ENCODE measurements around the gene ZNF485. TPM values are rescaled to one million over a fixed set of nuclear protein-coding genes. Genes with fewer than 3 reads are reported as not detected.
A peak's percentile ranks its signal among the peaks of the same experiment; 100 is the strongest.

ZNF485 gene
- total RNA-seq, 1 donor from 2014 or later: 3.5 TPM

DNA sequence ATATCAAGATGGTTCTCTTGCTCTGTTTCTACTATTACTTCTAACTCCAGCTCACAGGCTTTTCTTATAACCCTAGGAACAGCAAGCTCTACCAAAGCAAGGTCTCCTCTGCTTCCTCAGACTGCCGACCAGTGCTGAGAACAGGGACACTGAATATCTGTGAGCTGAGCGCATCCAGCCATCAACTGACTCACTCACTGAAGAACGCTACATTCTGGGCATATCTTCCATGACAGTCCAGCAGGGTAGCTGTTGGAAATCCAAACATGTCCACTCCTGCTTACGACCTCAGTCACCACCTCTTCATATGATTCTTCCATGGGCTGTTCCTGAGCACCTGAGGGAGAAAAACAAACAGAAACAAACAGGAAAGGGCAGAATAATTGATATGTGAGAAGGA lies 39.6 kb downstream of the ZNF485 start:
- no peak overlapping the region for H3K27ac ChIP-seq
- peaks cover 58% of the 10 kb centered on the region for H3K9me3 ChIP-seq
- H3K4me1 ChIP-seq: peaks cover 15% of the 10 kb centered on the region
- H3K36me3 ChIP-seq: peaks cover 24% of the 10 kb centered on the region
- intact Hi-C loops (cut with DNase I): no loop called here
- TF ChIP-seq CTCF (IDR thresholded peaks at IDR 0.05): no peak
- no peak for DNase-seq
- H3K27me3 ChIP-seq (ENCODE audit: low read depth): no peaks in the 10 kb centered on the region
- no peak overlapping the region for H3K4me3 ChIP-seq
- ATAC-seq: no peak

GRCh38 chr10:43647576-43647975 lies 41.3 kb downstream of the ZNF485 start:
- intact Hi-C loops (cut with DNase I): no loop called here
- peak overlapping the region; percentile 89 for H3K4me3 ChIP-seq
- H3K9me3 ChIP-seq: peaks cover 41% of the 10 kb centered on the region
- peaks cover 24% of the 10 kb centered on the region for H3K36me3 ChIP-seq
- H3K4me1 ChIP-seq: peaks cover 15% of the 10 kb centered on the region
- no peak for TF ChIP-seq CTCF (IDR thresholded peaks at IDR 0.05)
- H3K27ac ChIP-seq: no peak overlapping the region
- no peaks in the 10 kb centered on the region for H3K27me3 ChIP-seq (ENCODE audit: low read depth)
- DNase-seq: no peak
- no peak for ATAC-seq

- Histone ChIP-seq H3K27ac (peak overlapping the region; percentile 95), H3K36me3 (peaks cover 24% of the 10 kb centered on the region), H3K27me3 (ENCODE audit: low read depth) (no peaks in the 10 kb centered on the region), H3K4me1 (peaks cover 15% of the 10 kb centered on the region), H3K4me3 (peak overlapping the region; percentile 89), H3K9me3 (peaks cover 37% of the 10 kb centered on the region)
- no peak for ATAC-seq
- DNase-seq: no peak
- intact Hi-C loops (cut with DNase I): no loop called here
- no peak for TF ChIP-seq CTCF (IDR thresholded peaks at IDR 0.05)
These were observed 41.8 kb downstream of the ZNF485 start for GRCh38 chr10:43648095-43648397.

DNA sequence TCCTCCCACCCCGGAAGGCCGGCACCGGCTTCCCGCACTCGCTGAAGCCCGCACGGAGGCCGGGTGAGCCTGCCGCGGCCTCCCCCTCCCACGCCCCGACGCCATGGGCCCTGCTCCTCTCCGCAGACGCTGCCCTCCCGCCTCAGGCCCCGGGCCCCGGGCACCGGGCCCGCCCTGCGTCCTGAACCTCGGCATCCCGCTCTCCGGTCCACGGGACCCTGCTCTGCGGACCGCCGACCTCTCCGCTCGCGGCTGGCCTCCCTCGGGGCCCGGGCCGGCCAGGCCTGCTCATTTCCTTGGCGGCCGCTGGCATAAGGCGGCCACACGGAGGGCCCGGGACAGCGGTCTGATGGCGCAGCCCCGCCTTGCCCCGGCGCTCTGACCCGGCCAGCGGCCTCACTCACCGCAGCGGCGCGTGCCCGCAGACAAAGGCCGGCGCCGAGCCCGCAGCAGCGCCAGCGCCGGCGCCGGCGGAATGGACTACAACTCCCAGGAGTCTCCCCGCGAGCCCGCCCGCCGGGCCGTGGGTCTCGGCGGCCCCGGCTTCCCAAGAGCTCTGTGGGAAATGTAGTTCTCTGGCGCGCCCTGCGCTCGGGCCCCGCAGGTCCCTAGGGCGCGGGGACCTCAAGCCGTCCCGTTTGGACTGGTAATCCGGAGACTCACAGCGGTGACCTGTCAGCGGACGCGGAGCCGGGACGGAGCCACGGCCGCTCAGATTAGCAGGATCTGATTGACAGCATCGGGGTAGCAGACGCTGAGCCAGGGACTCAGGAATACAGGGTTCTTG lies 42.4 kb downstream of the ZNF485 start, which contains the start of gene ZNF32:
Gene ZNF32 (minus strand): TSS at position 484 of the 787 bp plus-strand sequence. CDS start 2,748 bp downstream, outside the sequence.
- DNase-seq: peak; percentile 89
- H3K9me3 ChIP-seq: peaks cover 31% of the 10 kb centered on the region
- TF ChIP-seq CTCF (IDR thresholded peaks at IDR 0.05): no peak
- peak within 1 kb of the TSS; percentile 89 for H3K4me3 ChIP-seq
- peaks cover 24% of the 10 kb centered on the region for H3K36me3 ChIP-seq
- H3K4me1 ChIP-seq: peaks cover 15% of the 10 kb centered on the region
- ATAC-seq: peak; percentile 98 to 100
- peak within 1 kb of the TSS; percentile 95 for H3K27ac ChIP-seq
- intact Hi-C loops (cut with DNase I): no loop called here
- H3K27me3 ChIP-seq (ENCODE audit: low read depth): no peaks in the 10 kb centered on the region

DNA sequence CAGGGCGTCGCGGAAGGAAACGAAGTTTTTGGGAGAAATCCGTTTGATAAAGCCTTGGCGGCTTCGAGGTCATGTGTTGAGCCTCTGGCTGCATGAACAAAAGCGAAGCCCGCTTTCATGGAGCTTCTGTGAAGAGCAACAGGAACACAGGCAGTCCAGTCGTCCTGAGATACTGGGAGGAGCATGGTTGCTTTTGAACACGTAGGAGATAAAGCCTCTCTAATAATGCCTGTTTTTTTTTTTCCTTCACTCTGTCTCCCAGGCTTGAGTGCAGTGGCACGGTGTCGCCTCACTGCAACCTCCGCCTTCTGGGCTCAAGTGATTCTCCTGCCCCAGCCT lies 42.9 kb downstream of the ZNF485 start:
- peak overlapping the region; percentile 95 for H3K27ac ChIP-seq
- peaks cover 25% of the 10 kb centered on the region for H3K9me3 ChIP-seq
- TF ChIP-seq CTCF (IDR thresholded peaks at IDR 0.05): no peak
- H3K36me3 ChIP-seq: peaks cover 18% of the 10 kb centered on the region
- H3K4me1 ChIP-seq: peaks cover 15% of the 10 kb centered on the region
- DNase-seq (no peak), ATAC-seq (peak in 1 of 2 donors; percentile 2)
- H3K4me3 ChIP-seq: peak overlapping the region; percentile 89
- intact Hi-C loops (cut with DNase I): no loop called here
- no peaks in the 10 kb centered on the region for H3K27me3 ChIP-seq (ENCODE audit: low read depth)
